Caki2 (cell line): ENCODE results near the gene CCDC9B. TPM values are rescaled to one million over a fixed set of nuclear protein-coding genes. Genes with fewer than 3 reads are reported as not detected.
A peak's percentile ranks its signal among the peaks of the same experiment; 100 is the strongest.

Experiments used
- DNase-seq: peaks from one replicate; pipeline ENCODE4 v3.0.0-alpha.2; 2015; ENCODE audit warnings: low read depth
- in situ Hi-C: cut with HindIII; loops from 2 replicates; pipeline ENCODE4 v1.10.0; 2016; ENCODE audit warnings: low sequenced_read_pairs, low pct_unique_long_range_greater_than_20kb, mixed read lengths
- total RNA-seq: library from RNA; depleted of rRNA; stranded (reverse); fragments of >200 nt; shearing (Covaris generic); gene quantifications from 2 replicates; pipeline ENCODE4 v1.2.3, GENCODE V29; 2014; ENCODE audit warnings: low replicate concordance

Gene CCDC9B
- total RNA-seq, 1 experiment from 2014 or later: 10.1 TPM

- in situ Hi-C loops: no loop called here
- DNase-seq: no peak
These were observed 26.0 kb upstream of the CCDC9B start for GRCh38 chr15:40366457-40367370.

GRCh38 chr15:40365624-40366456 lies 25.1 kb upstream of the CCDC9B start:
- DNase-seq: no peak
- in situ Hi-C loops: no loop called here

- in situ Hi-C loops: no loop called here
- DNase-seq: no peak
These were observed 24.3 kb upstream of the CCDC9B start for GRCh38 chr15:40365016-40365415.

GRCh38 chr15:40364251-40364650 lies 23.5 kb upstream of the CCDC9B start:
- DNase-seq: no peak
- in situ Hi-C loops: no loop called here

GRCh38 chr15:40363611-40364010 lies 22.9 kb upstream of the CCDC9B start:
- in situ Hi-C loops: no loop called here
- DNase-seq: no peak

GRCh38 chr15:40361640-40362039 lies 20.9 kb upstream of the CCDC9B start:
- in situ Hi-C loops: no loop called here
- no peak for DNase-seq

- in situ Hi-C loops: no loop called here
- DNase-seq: no peak
These were observed 19.3 kb upstream of the CCDC9B start for GRCh38 chr15:40360015-40360414.

- in situ Hi-C loops: no loop called here
- DNase-seq: no peak
These were observed 18.0 kb upstream of the CCDC9B start for GRCh38 chr15:40358471-40359353.

GRCh38 chr15:40357723-40358470 lies 17.2 kb upstream of the CCDC9B start, which contains the start of gene DISP2:
DISP2 (plus strand) TSS chr15:40358219; CDS start chr15:40358322, 103 bp downstream.
- in situ Hi-C loops: no loop called here
- peak; percentile 76 for DNase-seq

- no peak for DNase-seq
- in situ Hi-C loops: no loop called here
These were observed 16.5 kb upstream of the CCDC9B start for GRCh38 chr15:40357246-40357645.

GRCh38 chr15:40355976-40356585 lies 15.3 kb upstream of the CCDC9B start:
- in situ Hi-C loops: no loop called here
- no peak for DNase-seq

- no peak for DNase-seq
- in situ Hi-C loops: no loop called here
These were observed 13.9 kb upstream of the CCDC9B start for GRCh38 chr15:40354408-40355171.

GRCh38 chr15:40353697-40354096 lies 13.0 kb upstream of the CCDC9B start:
- in situ Hi-C loops: no loop called here
- DNase-seq: no peak

- no peak for DNase-seq
- in situ Hi-C loops: no loop called here
These were observed 11.7 kb upstream of the CCDC9B start for GRCh38 chr15:40352281-40352901.

GRCh38 chr15:40349163-40349562 lies 8.4 kb upstream of the CCDC9B start:
- in situ Hi-C loops: no loop called here
- DNase-seq: no peak

GRCh38 chr15:40348474-40348870 lies 7.7 kb upstream of the CCDC9B start:
- no peak for DNase-seq
- in situ Hi-C loops: no loop called here
